HG03159 (cell line): ENCODE results near the gene MTRF1.

Experiments
- ATAC-seq: cut with Tn5 transposase; IDR thresholded peaks from one replicate; pipeline ENCODE4 v1.9.1; 2021; ENCODE audit warnings: mild to moderate bottlenecking, moderate library complexity; ENCODE audit not compliant: unreplicated experiment

Gene MTRF1

GRCh38 chr13:41263261-41263971 lies at the start of gene MTRF1:
Gene MTRF1 (minus strand): TSS chr13:41263576. CDS start chr13:41260907, 2,669 bp downstream.
- ATAC-seq: peak; percentile 89

- ATAC-seq: no peak
Observed at GRCh38 chr13:41313117-41313516, 49.7 kb upstream of the MTRF1 start.

- peak; percentile 30 for ATAC-seq
Observed at GRCh38 chr13:41312176-41312500, 48.8 kb upstream of the MTRF1 start.

- peak; percentile 55 for ATAC-seq
Observed at GRCh38 chr13:41311406-41312175, 48.2 kb upstream of the MTRF1 start.

GRCh38 chr13:41310963-41311405 lies 47.6 kb upstream of the MTRF1 start, which contains the start of gene NAA16:
Gene NAA16 (plus strand): TSS chr13:41311267. CDS start chr13:41311529, 262 bp downstream.
- ATAC-seq: peak; percentile 64

- ATAC-seq: no peak
Observed at GRCh38 chr13:41307884-41308640, 44.7 kb upstream of the MTRF1 start.

GRCh38 chr13:41306271-41307145 lies 43.1 kb upstream of the MTRF1 start:
- ATAC-seq: no peak

- no peak for ATAC-seq
Observed at GRCh38 chr13:41304551-41304950, 41.2 kb upstream of the MTRF1 start.

GRCh38 chr13:41302743-41303142 lies 39.4 kb upstream of the MTRF1 start:
- no peak for ATAC-seq

- no peak for ATAC-seq
Observed at GRCh38 chr13:41299316-41300094, 36.1 kb upstream of the MTRF1 start.

- ATAC-seq: no peak
Observed at GRCh38 chr13:41296879-41297646, 33.7 kb upstream of the MTRF1 start.

GRCh38 chr13:41295973-41296372 lies 32.6 kb upstream of the MTRF1 start:
- ATAC-seq: no peak

- ATAC-seq: no peak
Observed at GRCh38 chr13:41294914-41295313, 31.5 kb upstream of the MTRF1 start.

- ATAC-seq: no peak
Observed at GRCh38 chr13:41293272-41293671, 29.9 kb upstream of the MTRF1 start.

GRCh38 chr13:41291246-41291645 lies 27.9 kb upstream of the MTRF1 start:
- ATAC-seq: no peak

GRCh38 chr13:41289463-41289881 lies 26.1 kb upstream of the MTRF1 start:
- ATAC-seq: no peak

GRCh38 chr13:41286370-41286769 lies 23.0 kb upstream of the MTRF1 start:
- ATAC-seq: no peak

- no peak for ATAC-seq
Observed at GRCh38 chr13:41284512-41285288, 21.3 kb upstream of the MTRF1 start.
